ENCODE measurements around the gene SNX17. TPM values are rescaled to one million over a fixed set of nuclear protein-coding genes. Genes with fewer than 3 reads are reported as not detected.

Gene SNX17
- total and polyA plus RNA-seq, 2 of the 13 experiments (the other 11 are each of a cell fraction or from before 2014, with no cell fraction given), result 75.0 to 109 TPM

GRCh38 chr2:27370026-27370815 is at the start of gene SNX17, which contains the start of gene EIF2B4 (continued):
- TF ChIP-seq ZBTB37 (CRISPR knock-in tag; IDR thresholded peaks at IDR 0.05) (no peak), ZNF543 (CRISPR knock-in tag; IDR thresholded peaks at IDR 0.05) (peak; percentile 48), PHB2 (IDR thresholded peaks at IDR 0.05; ENCODE audit: partially characterized antibody) (no peak), ZBTB49 (CRISPR knock-in tag; IDR thresholded peaks at IDR 0.05; ENCODE audit: borderline replicate concordance) (0 out of 2 replicates have a peak, but pooled peaks have one; percentile 29), ZNF317 (CRISPR knock-in tag; IDR thresholded peaks at IDR 0.05) (peak; percentile 88), ZNF431 (CRISPR knock-in tag; IDR thresholded peaks at IDR 0.05; ENCODE audit: borderline replicate concordance, low read depth) (peak; percentile 90; the same call in 1 of the 2 replicates), HDAC1 (CRISPR knock-in tag; IDR thresholded peaks at IDR 0.05) (peak; percentile 96), HMGXB3 (CRISPR knock-in tag; IDR thresholded peaks at IDR 0.05; ENCODE audit: borderline replicate concordance) (peak; percentile 83), NFE2 (CRISPR knock-in tag; IDR thresholded peaks at IDR 0.05) (no peak), SRSF4 (IDR thresholded peaks at IDR 0.05; ENCODE audit: low read depth, low read length, poor library complexity, severe bottlenecking) (no peak), ZNF567 (CRISPR knock-in tag; IDR thresholded peaks at IDR 0.05; ENCODE audit: borderline replicate concordance) (peak; percentile 99), GRHL1 (CRISPR knock-in tag; conservative IDR thresholded peaks at IDR 0.05) (no peak), ZSCAN9 (CRISPR knock-in tag; IDR thresholded peaks at IDR 0.05; ENCODE audit: borderline replicate concordance) (peak; percentile 86), NCOA5 (CRISPR knock-in tag; IDR thresholded peaks at IDR 0.05) (no peak), GTF2F1 (IDR thresholded peaks at IDR 0.05; ENCODE audit: low read length) (no peak; the same call in 1 of the 2 replicates), ZMYM2 (CRISPR knock-in tag; IDR thresholded peaks at IDR 0.05) (peak; percentile 56; the same call in 1 of the 2 replicates), NFYB (CRISPR knock-in tag; IDR thresholded peaks at IDR 0.05) (peak; percentile 50; the same call in 1 of the 2 replicates), THAP11 (CRISPR knock-in tag; IDR thresholded peaks at IDR 0.05) (peak; percentile 99), SRSF9 (IDR thresholded peaks at IDR 0.05; ENCODE audit: borderline replicate concordance, insufficient read depth, low read depth, low read length, poor library complexity, severe bottlenecking) (no peak)

Data from HepG2 (cell line).